GM12874 (cell line): ENCODE measurements around the gene SCRN1.

Experiments used
- TF ChIP-seq, protein P1 (sequence below): IDR thresholded peaks from 2 replicates; pipeline ENCODE4 v1.5.1; 2011; ENCODE audit warnings: low read depth, mild to moderate bottlenecking, control low read depth, low read length, moderate library complexity; ENCODE audit not compliant: insufficient read depth

SCRN1 gene

GRCh38 chr7:29965030-29965429 is 24.6 kb downstream of the SCRN1 start:
- TF ChIP-seq, protein P1, sequence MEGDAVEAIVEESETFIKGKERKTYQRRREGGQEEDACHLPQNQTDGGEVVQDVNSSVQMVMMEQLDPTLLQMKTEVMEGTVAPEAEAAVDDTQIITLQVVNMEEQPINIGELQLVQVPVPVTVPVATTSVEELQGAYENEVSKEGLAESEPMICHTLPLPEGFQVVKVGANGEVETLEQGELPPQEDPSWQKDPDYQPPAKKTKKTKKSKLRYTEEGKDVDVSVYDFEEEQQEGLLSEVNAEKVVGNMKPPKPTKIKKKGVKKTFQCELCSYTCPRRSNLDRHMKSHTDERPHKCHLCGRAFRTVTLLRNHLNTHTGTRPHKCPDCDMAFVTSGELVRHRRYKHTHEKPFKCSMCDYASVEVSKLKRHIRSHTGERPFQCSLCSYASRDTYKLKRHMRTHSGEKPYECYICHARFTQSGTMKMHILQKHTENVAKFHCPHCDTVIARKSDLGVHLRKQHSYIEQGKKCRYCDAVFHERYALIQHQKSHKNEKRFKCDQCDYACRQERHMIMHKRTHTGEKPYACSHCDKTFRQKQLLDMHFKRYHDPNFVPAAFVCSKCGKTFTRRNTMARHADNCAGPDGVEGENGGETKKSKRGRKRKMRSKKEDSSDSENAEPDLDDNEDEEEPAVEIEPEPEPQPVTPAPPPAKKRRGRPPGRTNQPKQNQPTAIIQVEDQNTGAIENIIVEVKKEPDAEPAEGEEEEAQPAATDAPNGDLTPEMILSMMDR: no peak

DNA sequence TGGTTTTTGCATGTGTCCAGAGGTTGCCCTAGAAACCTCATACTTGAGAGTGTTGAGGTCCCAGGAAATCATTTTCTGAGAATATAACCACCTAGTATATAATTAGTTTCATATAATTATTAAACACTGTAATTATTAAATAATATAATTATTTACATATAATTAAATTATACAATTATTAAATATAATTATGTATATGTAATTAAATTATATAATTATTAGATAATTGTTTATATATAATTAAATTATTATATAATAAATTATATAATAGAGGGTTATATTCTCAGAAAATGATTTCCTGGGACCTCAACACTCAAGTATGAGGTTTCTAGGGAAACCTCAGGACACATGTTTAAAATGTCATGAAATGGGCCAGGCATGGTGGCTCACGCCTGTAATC is 27.6 kb downstream of the SCRN1 start:
- TF ChIP-seq, protein P1: no peak

- TF ChIP-seq, protein P1: no peak
Observed at GRCh38 chr7:29958667-29959358, 30.8 kb downstream of the SCRN1 start.

DNA sequence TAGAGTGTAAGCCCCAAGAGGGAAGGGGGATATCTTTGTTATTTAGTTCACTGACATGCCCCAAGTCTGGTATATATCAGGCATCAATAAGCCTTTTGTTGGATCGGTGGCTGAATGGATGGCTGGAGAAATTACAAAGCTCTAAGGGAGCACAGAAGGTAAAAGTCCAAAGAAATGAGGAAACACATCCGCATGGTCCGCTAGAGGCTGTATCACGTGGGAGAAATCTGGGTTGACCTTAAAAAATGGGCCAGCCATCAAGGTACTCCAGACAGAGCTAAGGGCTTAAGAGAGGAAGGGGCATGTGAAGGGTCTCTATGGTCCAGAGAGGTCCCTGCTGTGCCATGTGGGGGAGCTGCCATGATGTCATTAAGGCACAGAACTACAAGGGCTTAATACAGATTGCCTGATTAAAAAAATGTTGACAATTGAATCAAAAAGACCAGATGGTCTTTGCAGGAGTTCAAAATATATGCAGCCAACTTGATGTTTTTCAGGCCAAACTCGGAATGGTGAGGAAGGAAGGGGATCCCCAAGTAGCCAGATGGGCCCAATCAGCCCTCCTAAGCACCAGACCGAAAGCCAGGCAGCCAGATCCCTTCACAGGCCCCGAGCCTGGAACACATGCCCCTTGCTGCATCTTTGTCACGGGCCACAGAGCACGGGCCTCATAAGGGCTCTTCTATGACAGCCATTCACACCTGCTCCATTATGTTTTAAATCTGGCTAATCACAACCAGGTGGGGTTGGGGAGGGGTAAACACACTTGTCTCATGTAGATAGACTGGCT is 31.9 kb downstream of the SCRN1 start:
- TF ChIP-seq, protein P1: no peak

GRCh38 chr7:29956487-29956836 is 33.1 kb downstream of the SCRN1 start:
- TF ChIP-seq, protein P1: no peak

DNA sequence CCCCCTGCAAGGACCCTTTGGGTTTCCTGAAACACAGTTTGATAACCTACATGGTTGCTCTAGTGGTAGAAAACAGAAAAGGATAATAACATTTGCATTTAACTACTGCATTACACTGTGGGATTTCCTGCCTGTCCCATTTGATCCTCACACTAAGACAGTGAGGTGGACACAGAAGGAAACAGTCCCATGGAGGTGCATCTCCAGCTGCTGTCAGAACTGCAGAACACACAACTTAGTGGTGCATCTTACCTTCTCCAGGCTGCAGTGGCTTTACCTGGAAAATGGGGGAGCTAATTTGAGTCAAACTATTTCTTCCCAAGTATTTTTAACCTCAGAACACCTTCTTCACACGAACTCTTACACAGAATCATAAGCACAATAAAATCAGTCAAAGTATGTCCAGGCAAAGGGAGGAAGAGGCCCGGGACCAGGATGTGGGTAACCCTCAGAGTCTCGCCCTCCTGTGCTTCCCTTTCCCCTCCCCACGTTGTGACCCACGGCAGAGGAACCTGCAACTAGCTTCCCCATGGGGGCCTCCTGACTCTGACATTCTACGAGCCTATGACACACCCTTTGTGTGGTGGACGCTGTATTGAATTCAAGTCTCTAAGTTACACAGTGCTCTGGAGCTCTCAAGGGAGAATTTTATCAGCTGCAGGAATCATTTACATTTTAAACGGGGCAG is 33.7 kb downstream of the SCRN1 start:
- TF ChIP-seq, protein P1: no peak

- TF ChIP-seq, protein P1: no peak
Observed at GRCh38 chr7:29955075-29955792, 34.4 kb downstream of the SCRN1 start.
